ENCODE data around the gene TICRR. TPM values are rescaled to one million over a fixed set of nuclear protein-coding genes. Genes with fewer than 3 reads are reported as not detected.
"Not testable (repeated sequence)": the region's sequence is repeated elsewhere in the genome, so short reads cannot be mapped to it uniquely, and the experiment has no call there.

Gene TICRR
- total RNA-seq, 4 donors from 2014 or later = 1.2 TPM; not detected in 3

- ATAC-seq = no peak
- Histone ChIP-seq H3K4me3 (no peak overlapping the region), H3K27ac (no peak overlapping the region), H3K36me3 (no peaks in the 10 kb centered on the region), H3K27me3 (peaks cover 10% of the 10 kb centered on the region), H3K9me3 (no peaks in the 10 kb centered on the region), H3K4me1 (peaks cover 0 to 15% (median 8%) of the 10 kb centered on the region in 3 donors)
- 89 to 100% methylated on average over 2 of the region's 2 CpGs for WGBS, 2 donors (ENCODE audit: low coverage in 1 of 2)
- TF ChIP-seq POLR2AphosphoS5 (IDR thresholded peaks at IDR 0.05) = no peak
- no peak for TF ChIP-seq CTCF (IDR thresholded peaks at IDR 0.05)
- TF ChIP-seq POLR2A (IDR thresholded peaks at IDR 0.05) = no peak
- TF ChIP-seq EP300 (IDR thresholded peaks at IDR 0.05) = no peak
These were observed 2.9 kb downstream of the TICRR start for GRCh38 chr15:89578146-89578545.

- H3K9me3 ChIP-seq, H3K27ac ChIP-seq, H3K36me3 ChIP-seq, H3K4me3 ChIP-seq, H3K4me1 ChIP-seq, ATAC-seq, H3K27me3 ChIP-seq: not testable (repeated sequence)
- WGBS, 2 donors (ENCODE audit: low coverage in 1 of 2) = 82 to 97% methylated on average over 1 to 2 of the region's 2 CpGs
These were observed 5.5 kb downstream of the TICRR start for GRCh38 chr15:89580747-89581146.

- H3K27me3 ChIP-seq = no peaks in the 10 kb centered on the region
- no peaks in the 10 kb centered on the region for H3K36me3 ChIP-seq
- TF ChIP-seq POLR2A (IDR thresholded peaks at IDR 0.05) = no peak
- no peak for TF ChIP-seq EP300 (IDR thresholded peaks at IDR 0.05)
- TF ChIP-seq CTCF (IDR thresholded peaks at IDR 0.05) = no peak
- no peak for TF ChIP-seq POLR2AphosphoS5 (IDR thresholded peaks at IDR 0.05)
- WGBS, 2 donors (ENCODE audit: low coverage in 1 of 2) = 92 to 100% methylated on average over 2 of the region's 2 CpGs
- H3K27ac ChIP-seq = no peak overlapping the region
- H3K4me1 ChIP-seq = no peaks in the 10 kb centered on the region
- no peak overlapping the region for H3K4me3 ChIP-seq
- no peak for ATAC-seq
- H3K9me3 ChIP-seq = no peaks in the 10 kb centered on the region
These were observed 11.4 kb downstream of the TICRR start for GRCh38 chr15:89586651-89587050.

- ATAC-seq = no peak
- Histone ChIP-seq H3K4me1 (no peaks in the 10 kb centered on the region), H3K9me3 (no peaks in the 10 kb centered on the region), H3K27me3 (no peaks in the 10 kb centered on the region), H3K36me3 (no peaks in the 10 kb centered on the region), H3K27ac (no peak overlapping the region), H3K4me3 (no peak overlapping the region)
- TF ChIP-seq CTCF (IDR thresholded peaks at IDR 0.05) (no peak), POLR2AphosphoS5 (IDR thresholded peaks at IDR 0.05) (no peak), POLR2A (IDR thresholded peaks at IDR 0.05) (no peak), EP300 (IDR thresholded peaks at IDR 0.05) (no peak)
- whole genome bisulfite sequencing, 2 donors (ENCODE audit: low coverage in 1 of 2) = 72 to 85% methylated on average over 2 to 4 of the region's 4 CpGs
These were observed 12.7 kb downstream of the TICRR start for GRCh38 chr15:89587955-89588354.

GRCh38 chr15:89591834-89592233 lies 16.6 kb downstream of the TICRR start:
- TF ChIP-seq POLR2A (IDR thresholded peaks at IDR 0.05) = no peak
- TF ChIP-seq POLR2AphosphoS5 (IDR thresholded peaks at IDR 0.05) = no peak
- no peak for TF ChIP-seq EP300 (IDR thresholded peaks at IDR 0.05)
- no peak for TF ChIP-seq CTCF (IDR thresholded peaks at IDR 0.05)
- H3K27me3 ChIP-seq = no peaks in the 10 kb centered on the region
- no peak overlapping the region for H3K27ac ChIP-seq
- ATAC-seq = no peak
- no peaks in the 10 kb centered on the region for H3K9me3 ChIP-seq
- H3K4me1 ChIP-seq = no peaks in the 10 kb centered on the region
- H3K4me3 ChIP-seq = no peak overlapping the region
- H3K36me3 ChIP-seq = no peaks in the 10 kb centered on the region
- 89 to 92% methylated on average over 4 to 5 of the region's 5 CpGs for WGBS, 2 donors (ENCODE audit: low coverage in 1 of 2)

All from gastroesophageal sphincter (tissue), 4 donors.